DOHH2 (cell line): ENCODE data around the gene NOXO1.

Experiments
- H3F3A ChIP-seq: fragments of 200-600 bp; sonication (generic), shearing (Covaris generic); 2 replicates; pipeline ENCODE4 v1.6.0; 2016; ENCODE audit warnings: antibody characterized with exemption, mild to moderate bottlenecking; ENCODE audit not compliant: control insufficient read depth, insufficient read depth
- H3K27ac ChIP-seq: fragments of 200-600 bp; sonication (generic); 2 replicates; pipeline ENCODE4 v1.5.1; 2014; ENCODE audit warnings: low read depth, mild to moderate bottlenecking, low read length, moderate library complexity
- H3K27me3 ChIP-seq: fragments of 200-600 bp; sonication (generic); 2 replicates; pipeline ENCODE4 v1.6.1; 2014; ENCODE audit warnings: mild to moderate bottlenecking, low read length, mixed read lengths; ENCODE audit not compliant: control insufficient read depth
- H3K36me3 ChIP-seq: fragments of 200-600 bp; sonication (generic); 2 replicates; pipeline ENCODE4 v1.6.1; 2014; ENCODE audit warnings: mild to moderate bottlenecking, low read length, moderate library complexity, mixed read lengths; ENCODE audit not compliant: control insufficient read depth
- H3K4me1 ChIP-seq: fragments of 200-600 bp; sonication (generic); 2 replicates; pipeline ENCODE4 v1.6.1; 2014; ENCODE audit warnings: mild to moderate bottlenecking, low read length, mixed read lengths; ENCODE audit not compliant: control insufficient read depth
- H3K4me2 ChIP-seq: fragments of 200-600 bp; sonication (generic); 2 replicates; pipeline ENCODE4 v1.6.0; 2014; ENCODE audit warnings: mild to moderate bottlenecking, low read length, moderate library complexity
- H3K4me3 ChIP-seq: fragments of 200-600 bp; sonication (generic); 2 replicates; pipeline ENCODE4 v1.5.1; 2014; ENCODE audit warnings: mild to moderate bottlenecking, low read length, mixed read lengths
- H3K79me2 ChIP-seq: fragments of 200-600 bp; sonication (generic); 2 replicates; pipeline ENCODE4 v1.6.1; 2014; ENCODE audit warnings: mild to moderate bottlenecking, low read length, mixed read lengths; ENCODE audit not compliant: control insufficient read depth
- H3K9me2 ChIP-seq: fragments of 200-600 bp; sonication (generic); replicated peaks from 2 replicates; pipeline ENCODE4 v1.6.1; 2014; ENCODE audit warnings: mild to moderate bottlenecking, low read length, mixed read lengths; ENCODE audit not compliant: control insufficient read depth
- H3K9me3 ChIP-seq: fragments of 200-600 bp; sonication (generic); 2 replicates; pipeline ENCODE4 v1.6.1; 2014; ENCODE audit warnings: antibody characterized with exemption, low read length, mixed read lengths; ENCODE audit not compliant: control insufficient read depth, insufficient read depth
- H4K20me1 ChIP-seq: fragments of 200-600 bp; sonication (generic); 2 replicates; pipeline ENCODE4 v1.6.0; 2014; ENCODE audit warnings: low read depth, mild to moderate bottlenecking, antibody characterized with exemption, low read length, moderate library complexity; ENCODE audit not compliant: control insufficient read depth, insufficient read depth
- CTCF ChIP-seq: fragments of 200-600 bp; sonication (generic); IDR thresholded peaks from one replicate; pipeline ENCODE4 v1.5.1; 2014; ENCODE audit warnings: antibody characterized with exemption, mild to moderate bottlenecking, low read depth, low read length; ENCODE audit not compliant: poor library complexity, severe bottlenecking
- EZH2phosphoT487 ChIP-seq: fragments of 200-600 bp; sonication (generic); IDR thresholded peaks from 2 replicates; pipeline ENCODE4 v1.6.1; 2017; ENCODE audit warnings: borderline replicate concordance, mild to moderate bottlenecking, antibody characterized with exemption, low read length, moderate library complexity, mixed read lengths

NOXO1 gene

GRCh38 chr16:1953734-1954133, 27.5 kb downstream of the NOXO1 start:
- no peaks in the 10 kb centered on the region for H3F3A ChIP-seq
- H4K20me1 ChIP-seq: no peaks in the 10 kb centered on the region
- H3K4me2 ChIP-seq: no peak overlapping the region
- H3K27ac ChIP-seq: no peak overlapping the region
- H3K79me2 ChIP-seq: no peaks in the 10 kb centered on the region
- H3K4me1 ChIP-seq: peaks cover under 1% of the 10 kb centered on the region
- H3K36me3 ChIP-seq: no peaks in the 10 kb centered on the region
- TF ChIP-seq EZH2phosphoT487 (no peak), CTCF (no peak)
- no peak overlapping the region for H3K4me3 ChIP-seq
- H3K9me3 ChIP-seq: no peaks in the 10 kb centered on the region
- no peaks in the 10 kb centered on the region for H3K9me2 ChIP-seq
- H3K27me3 ChIP-seq: no peaks in the 10 kb centered on the region

- Histone ChIP-seq H3K27ac (no peak overlapping the region), H3K4me2 (no peak overlapping the region), H3F3A (no peaks in the 10 kb centered on the region), H3K4me1 (no peaks in the 10 kb centered on the region), H3K79me2 (no peaks in the 10 kb centered on the region), H3K27me3 (no peaks in the 10 kb centered on the region), H4K20me1 (no peaks in the 10 kb centered on the region), H3K36me3 (no peaks in the 10 kb centered on the region), H3K9me2 (no peaks in the 10 kb centered on the region), H3K4me3 (no peak overlapping the region), H3K9me3 (no peaks in the 10 kb centered on the region)
- no peak for TF ChIP-seq CTCF
Measured at GRCh38 chr16:1950559-1950958, 30.7 kb downstream of the NOXO1 start.

GRCh38 chr16:1950047-1950446, 31.2 kb downstream of the NOXO1 start:
- no peaks in the 10 kb centered on the region for H3K36me3 ChIP-seq
- no peaks in the 10 kb centered on the region for H4K20me1 ChIP-seq

More at GRCh38 chr16:1950047-1950446, 31.2 kb downstream of the NOXO1 start:
- Histone ChIP-seq H3K4me3 (no peak overlapping the region), H3F3A (no peaks in the 10 kb centered on the region), H3K9me3 (no peaks in the 10 kb centered on the region), H3K9me2 (no peaks in the 10 kb centered on the region), H3K79me2 (no peaks in the 10 kb centered on the region), H3K4me2 (no peak overlapping the region), H3K27ac (no peak overlapping the region), H3K4me1 (no peaks in the 10 kb centered on the region), H3K27me3 (no peaks in the 10 kb centered on the region)
- TF ChIP-seq CTCF: no peak
- TF ChIP-seq EZH2phosphoT487: no peak
